K562 (cell line): Measurements from ENCODE around the gene CCNL1. TPM values are rescaled to one million over a fixed set of nuclear protein-coding genes. Genes with fewer than 3 reads are reported as not detected.

ENCODE experiments used
- C11orf30 ChIP-seq: fragments of 450-650 bp; IDR thresholded peaks from 2 replicates; pipeline ENCODE4 v1.6.1; 2016; ENCODE audit warnings: low read depth, mild to moderate bottlenecking
- CBFB ChIP-seq: sonication (generic); formaldehyde crosslinking; IDR thresholded peaks from 2 replicates; pipeline ENCODE4 v1.4.0; 2020; ENCODE audit warnings: mild to moderate bottlenecking, missing genetic modification reagents
- HDAC1 ChIP-seq, 2 experiments: fragments of 450-650 bp; IDR thresholded peaks; 2 replicates each; pipeline ENCODE4 v1.6.1; 2016 to 2017; ENCODE audit warnings: inconsistent platforms in 1 of 2, mild to moderate bottlenecking in 1 of 2, moderate library complexity in 1 of 2
- POLR2B ChIP-seq: fragments of 450-650 bp; IDR thresholded peaks from 2 replicates; pipeline ENCODE4 v1.6.1; 2018; ENCODE audit warnings: low read depth; ENCODE audit not compliant: partially characterized antibody
- RBFOX2 ChIP-seq: fragments of 200-400 bp; formaldehyde crosslinking; IDR thresholded peaks from 2 replicates; pipeline ENCODE4 v1.6.1; 2017; ENCODE audit warnings: low read depth, mild to moderate bottlenecking, low read length, moderate library complexity
- SP2 ChIP-seq: IDR thresholded peaks from 2 replicates; pipeline ENCODE4 v1.6.1; 2011; ENCODE audit warnings: mild to moderate bottlenecking, low read depth, low read length, moderate library complexity; ENCODE audit not compliant: poor library complexity, severe bottlenecking; ENCODE audit errors: extremely low read depth
- ZNF512 ChIP-seq: IDR thresholded peaks from 2 replicates; pipeline ENCODE4 v1.6.1; 2016; ENCODE audit warnings: missing genetic modification characterization, missing compliant biosample characterization
- ZNF717 ChIP-seq: fragments of 250-450 bp; sonication (Bioruptor Pico); IDR thresholded peaks from 2 replicates; pipeline ENCODE4 v1.5.0; 2021
- polyA plus RNA-seq, 8 experiments: library from polyadenylated mRNA; depleted of rRNA in 4 of 8; stranded (reverse) in 5 of 8; unstranded in 3 of 8; fragments of >200 nt; fragmentation: Nextera tagmentation in 2 of 8; fragmentation: Illumina TruSeq in 1 of 8; extraction: Ambion mirVana in 2 of 8; extraction: Trizol in 1 of 8; gene quantifications; 2 replicates each; pipeline versions ENCODE4 v1.2.1 to v1.2.3, GENCODE V29; 2011 to 2014; ENCODE audit warnings: inconsistent platforms in 1 of 8, missing spikeins in 1 of 8
- total RNA-seq, 7 experiments: library from RNA; depleted of rRNA in 6 of 7; stranded (reverse); fragments of >200 nt in 6 of 7; fragmentation: Illumina TruSeq in 2 of 7; extraction: Trizol in 2 of 7; gene quantifications; 2 replicates each; pipeline versions ENCODE4 v1.2.1 to v1.2.3, GENCODE V29; 2011 to 2021; ENCODE audit warnings: low replicate concordance in 1 of 7
- TF ChIP-seq, protein P1 (sequence below): sonication (generic); formaldehyde crosslinking; IDR thresholded peaks from 2 replicates; pipeline ENCODE4 v1.9.0; 2022; ENCODE audit warnings: mild to moderate bottlenecking, missing genetic modification reagents
- TF ChIP-seq, protein P2 (sequence below): IDR thresholded peaks from 2 replicates; pipeline ENCODE4 v1.6.1; 2014; ENCODE audit warnings: antibody characterized with exemption
- TF ChIP-seq, protein P3 (sequence below): fragments of 150-350 bp; IDR thresholded peaks from 2 replicates; pipeline ENCODE4 v1.6.1; 2014; ENCODE audit warnings: low read depth, mild to moderate bottlenecking, low read length, borderline replicate concordance

CCNL1 gene
- total and polyA plus RNA-seq, 9 of the 15 experiments (the other 6 are each of a cell fraction or from before 2014, with no cell fraction given): 16.1 to 186 (median 132) TPM

GRCh38 chr3:157119369-157119951 is 40.5 kb downstream of the CCNL1 start (continued):
- TF ChIP-seq CBFB (CRISPR knock-in tag) (0 out of 2 replicates have a peak, but pooled peaks have one; percentile 70), ZNF512 (no peak), RBFOX2 (peak; percentile 37; the same call in 1 of the 2 replicates), POLR2B (no peak), SP2 (no peak), C11orf30 (no peak), ZNF717 (CRISPR knock-in tag) (no peak), HDAC1 (IDR thresholded peaks at IDR 0.05) (peak in 1 of 2 experiments; percentile 40; a peak in 1 of 4 replicates)
- TF ChIP-seq, protein P1, sequence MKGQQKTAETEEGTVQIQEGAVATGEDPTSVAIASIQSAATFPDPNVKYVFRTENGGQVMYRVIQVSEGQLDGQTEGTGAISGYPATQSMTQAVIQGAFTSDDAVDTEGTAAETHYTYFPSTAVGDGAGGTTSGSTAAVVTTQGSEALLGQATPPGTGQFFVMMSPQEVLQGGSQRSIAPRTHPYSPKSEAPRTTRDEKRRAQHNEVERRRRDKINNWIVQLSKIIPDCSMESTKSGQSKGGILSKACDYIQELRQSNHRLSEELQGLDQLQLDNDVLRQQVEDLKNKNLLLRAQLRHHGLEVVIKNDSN (CRISPR knock-in tag): peak; percentile 73; the same call in 1 of the 2 replicates
- TF ChIP-seq, protein P2, sequence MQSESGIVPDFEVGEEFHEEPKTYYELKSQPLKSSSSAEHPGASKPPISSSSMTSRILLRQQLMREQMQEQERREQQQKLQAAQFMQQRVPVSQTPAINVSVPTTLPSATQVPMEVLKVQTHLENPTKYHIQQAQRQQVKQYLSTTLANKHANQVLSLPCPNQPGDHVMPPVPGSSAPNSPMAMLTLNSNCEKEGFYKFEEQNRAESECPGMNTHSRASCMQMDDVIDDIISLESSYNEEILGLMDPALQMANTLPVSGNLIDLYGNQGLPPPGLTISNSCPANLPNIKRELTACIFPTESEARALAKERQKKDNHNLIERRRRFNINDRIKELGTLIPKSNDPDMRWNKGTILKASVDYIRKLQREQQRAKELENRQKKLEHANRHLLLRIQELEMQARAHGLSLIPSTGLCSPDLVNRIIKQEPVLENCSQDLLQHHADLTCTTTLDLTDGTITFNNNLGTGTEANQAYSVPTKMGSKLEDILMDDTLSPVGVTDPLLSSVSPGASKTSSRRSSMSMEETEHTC: no peak
- TF ChIP-seq, protein P3, sequence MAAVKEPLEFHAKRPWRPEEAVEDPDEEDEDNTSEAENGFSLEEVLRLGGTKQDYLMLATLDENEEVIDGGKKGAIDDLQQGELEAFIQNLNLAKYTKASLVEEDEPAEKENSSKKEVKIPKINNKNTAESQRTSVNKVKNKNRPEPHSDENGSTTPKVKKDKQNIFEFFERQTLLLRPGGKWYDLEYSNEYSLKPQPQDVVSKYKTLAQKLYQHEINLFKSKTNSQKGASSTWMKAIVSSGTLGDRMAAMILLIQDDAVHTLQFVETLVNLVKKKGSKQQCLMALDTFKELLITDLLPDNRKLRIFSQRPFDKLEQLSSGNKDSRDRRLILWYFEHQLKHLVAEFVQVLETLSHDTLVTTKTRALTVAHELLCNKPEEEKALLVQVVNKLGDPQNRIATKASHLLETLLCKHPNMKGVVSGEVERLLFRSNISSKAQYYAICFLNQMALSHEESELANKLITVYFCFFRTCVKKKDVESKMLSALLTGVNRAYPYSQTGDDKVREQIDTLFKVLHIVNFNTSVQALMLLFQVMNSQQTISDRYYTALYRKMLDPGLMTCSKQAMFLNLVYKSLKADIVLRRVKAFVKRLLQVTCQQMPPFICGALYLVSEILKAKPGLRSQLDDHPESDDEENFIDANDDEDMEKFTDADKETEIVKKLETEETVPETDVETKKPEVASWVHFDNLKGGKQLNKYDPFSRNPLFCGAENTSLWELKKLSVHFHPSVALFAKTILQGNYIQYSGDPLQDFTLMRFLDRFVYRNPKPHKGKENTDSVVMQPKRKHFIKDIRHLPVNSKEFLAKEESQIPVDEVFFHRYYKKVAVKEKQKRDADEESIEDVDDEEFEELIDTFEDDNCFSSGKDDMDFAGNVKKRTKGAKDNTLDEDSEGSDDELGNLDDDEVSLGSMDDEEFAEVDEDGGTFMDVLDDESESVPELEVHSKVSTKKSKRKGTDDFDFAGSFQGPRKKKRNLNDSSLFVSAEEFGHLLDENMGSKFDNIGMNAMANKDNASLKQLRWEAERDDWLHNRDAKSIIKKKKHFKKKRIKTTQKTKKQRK: no peak
- TF ChIP-seq, all 486 proteins: peak for 87
